Measurements from ENCODE around the gene SLC4A2. TPM values are rescaled to one million over a fixed set of nuclear protein-coding genes. Genes with fewer than 3 reads are reported as not detected.

SLC4A2 gene
- total and polyA plus RNA-seq, 9 donors = 41.0 to 78.1 (median 64.6) TPM

DNA sequence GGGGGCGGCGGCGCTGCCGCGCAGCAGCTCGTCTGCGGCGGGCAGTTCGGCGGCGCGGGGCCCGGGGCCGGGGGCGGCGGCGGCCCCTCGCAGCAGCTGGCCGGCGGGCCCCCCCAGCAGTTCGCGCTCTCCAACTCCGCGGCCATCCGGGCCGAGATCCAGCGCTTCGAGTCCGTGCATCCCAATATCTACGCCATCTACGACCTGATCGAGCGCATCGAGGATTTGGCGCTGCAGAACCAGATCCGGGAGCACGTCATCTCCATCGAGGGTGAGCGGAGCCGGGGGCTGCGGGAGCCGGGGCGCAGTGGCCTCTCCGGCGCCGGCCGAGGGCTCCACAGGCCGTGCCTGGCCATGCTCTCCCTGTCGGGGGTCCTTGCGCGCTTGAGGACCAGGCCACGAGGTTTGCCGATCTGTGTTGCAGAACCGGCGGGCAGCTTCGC lies 27.4 kb downstream of the SLC4A2 start:
- H3K36me3 ChIP-seq (ENCODE audit: control insufficient read depth, insufficient read depth, low read length) = peaks cover 11% of the 10 kb centered on the region
- H3K27ac ChIP-seq (ENCODE audit: low read length) = peak overlapping the region; percentile 90
- H3K9me3 ChIP-seq (replicated peaks; ENCODE audit: control insufficient read depth, low read depth, low read length) = no peaks in the 10 kb centered on the region
- peaks cover 69% of the 10 kb centered on the region for H3K4me1 ChIP-seq (ENCODE audit: control insufficient read depth, insufficient read depth, low read length)
- H3K27me3 ChIP-seq (ENCODE audit: control insufficient read depth, insufficient read depth, low read length) = no peaks in the 10 kb centered on the region
- H3K4me3 ChIP-seq (ENCODE audit: low read length) = peak overlapping the region; percentile 87
- peak; percentile 70 for DNase-seq
- under 1% methylated on average over 47 of the region's 56 CpGs for WGBS (ENCODE audit: insufficient coverage)

DNA sequence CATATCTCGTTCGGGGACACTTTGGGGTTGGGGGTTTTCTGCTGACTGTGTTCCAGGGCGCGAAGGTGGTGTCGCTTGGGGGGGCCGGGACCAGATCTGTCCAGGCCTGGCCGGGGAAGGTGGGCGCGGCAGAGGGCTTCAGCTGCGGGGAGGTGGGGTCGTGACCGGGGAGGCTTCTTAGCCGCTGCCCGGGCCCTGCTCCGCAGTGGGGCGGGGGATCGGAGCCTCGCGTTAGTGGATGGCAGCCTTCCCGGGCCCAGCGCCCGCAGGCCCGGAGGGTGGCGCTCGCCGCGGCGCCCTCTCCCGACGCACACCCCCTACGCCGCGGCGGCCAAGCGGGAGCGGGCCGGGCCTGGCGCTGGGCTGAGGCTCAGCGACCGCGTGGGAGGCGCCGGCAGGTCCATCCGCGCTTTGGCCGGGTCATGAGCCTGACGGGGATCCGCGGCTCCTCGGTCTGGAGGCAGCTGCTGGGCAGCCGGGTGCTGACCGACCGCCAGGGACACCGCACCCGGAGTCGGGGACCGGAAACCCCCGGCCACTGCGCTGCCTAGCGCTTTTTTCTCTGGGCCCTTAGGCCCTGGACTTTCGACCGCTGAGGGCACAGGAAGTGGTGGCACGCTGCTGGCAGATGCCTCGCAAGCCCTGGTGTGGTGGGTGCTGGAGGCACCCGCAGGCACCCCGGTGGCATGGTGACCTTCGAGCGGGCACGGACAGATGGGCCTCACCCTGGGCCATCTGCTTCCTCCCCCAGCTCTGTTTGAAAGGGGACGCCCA lies 28.0 kb downstream of the SLC4A2 start:
- Histone ChIP-seq H3K4me1 (ENCODE audit: control insufficient read depth, insufficient read depth, low read length) (peaks cover 66% of the 10 kb centered on the region), H3K4me3 (ENCODE audit: low read length) (peak overlapping the region; percentile 87), H3K27ac (ENCODE audit: low read length) (peak overlapping the region; percentile 91), H3K9me3 (replicated peaks; ENCODE audit: control insufficient read depth, low read depth, low read length) (no peaks in the 10 kb centered on the region), H3K27me3 (ENCODE audit: control insufficient read depth, insufficient read depth, low read length) (no peaks in the 10 kb centered on the region), H3K36me3 (ENCODE audit: control insufficient read depth, insufficient read depth, low read length) (peaks cover 17% of the 10 kb centered on the region)
- DNase-seq = peak; percentile 72
- WGBS (ENCODE audit: insufficient coverage) = 2% methylated on average over 66 of the region's 70 CpGs

DNA sequence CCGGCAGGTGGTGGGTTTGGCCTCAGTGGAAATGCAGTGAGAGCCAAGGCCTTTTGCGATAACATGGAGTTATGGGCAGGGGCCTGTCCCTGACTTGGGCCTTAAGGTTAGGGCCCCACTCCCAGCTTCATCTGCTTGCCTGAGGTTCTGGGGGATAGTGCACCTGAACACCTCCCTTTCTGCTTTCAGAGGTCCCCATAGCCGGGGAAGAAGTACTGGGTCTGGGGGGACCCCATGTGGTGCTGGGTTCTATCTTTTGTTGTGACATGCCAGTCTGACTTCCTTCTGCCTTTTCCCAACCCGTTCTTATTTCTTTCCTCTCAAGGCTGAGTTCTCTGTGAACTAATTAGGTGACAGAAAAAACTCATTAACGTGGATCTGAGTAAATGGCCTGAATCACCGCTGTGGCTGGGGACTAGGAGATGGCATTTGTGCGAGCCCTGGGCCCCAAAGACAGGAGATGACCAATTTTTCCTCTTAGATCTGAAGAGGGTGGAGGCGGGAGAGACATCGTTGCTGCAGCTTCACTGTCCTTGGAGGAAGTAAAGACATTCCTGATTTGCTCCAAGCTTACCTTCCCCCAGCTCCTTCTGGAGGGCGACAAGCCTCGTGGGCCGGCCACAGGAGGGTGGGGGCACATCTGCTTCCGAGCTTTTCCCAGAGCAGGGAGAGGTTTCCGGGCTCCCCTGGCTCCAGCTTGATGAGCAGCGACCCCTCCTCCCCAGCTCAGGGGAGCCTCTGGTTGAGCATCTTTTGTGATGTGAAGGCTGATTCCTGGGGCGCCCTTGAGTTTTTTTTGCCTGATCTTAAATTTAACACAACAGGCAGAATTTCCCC lies 28.8 kb downstream of the SLC4A2 start:
- Histone ChIP-seq H3K4me3 (ENCODE audit: low read length) (peak overlapping the region; percentile 87), H3K4me1 (ENCODE audit: control insufficient read depth, insufficient read depth, low read length) (peaks cover 61% of the 10 kb centered on the region), H3K36me3 (ENCODE audit: control insufficient read depth, insufficient read depth, low read length) (peaks cover 23% of the 10 kb centered on the region), H3K27me3 (ENCODE audit: control insufficient read depth, insufficient read depth, low read length) (no peaks in the 10 kb centered on the region), H3K9me3 (replicated peaks; ENCODE audit: control insufficient read depth, low read depth, low read length) (no peaks in the 10 kb centered on the region), H3K27ac (ENCODE audit: low read length) (peak overlapping the region; percentile 91)
- DNase-seq = no peak
- WGBS (ENCODE audit: insufficient coverage) = 16% methylated on average over 7 of the region's 16 CpGs

DNA sequence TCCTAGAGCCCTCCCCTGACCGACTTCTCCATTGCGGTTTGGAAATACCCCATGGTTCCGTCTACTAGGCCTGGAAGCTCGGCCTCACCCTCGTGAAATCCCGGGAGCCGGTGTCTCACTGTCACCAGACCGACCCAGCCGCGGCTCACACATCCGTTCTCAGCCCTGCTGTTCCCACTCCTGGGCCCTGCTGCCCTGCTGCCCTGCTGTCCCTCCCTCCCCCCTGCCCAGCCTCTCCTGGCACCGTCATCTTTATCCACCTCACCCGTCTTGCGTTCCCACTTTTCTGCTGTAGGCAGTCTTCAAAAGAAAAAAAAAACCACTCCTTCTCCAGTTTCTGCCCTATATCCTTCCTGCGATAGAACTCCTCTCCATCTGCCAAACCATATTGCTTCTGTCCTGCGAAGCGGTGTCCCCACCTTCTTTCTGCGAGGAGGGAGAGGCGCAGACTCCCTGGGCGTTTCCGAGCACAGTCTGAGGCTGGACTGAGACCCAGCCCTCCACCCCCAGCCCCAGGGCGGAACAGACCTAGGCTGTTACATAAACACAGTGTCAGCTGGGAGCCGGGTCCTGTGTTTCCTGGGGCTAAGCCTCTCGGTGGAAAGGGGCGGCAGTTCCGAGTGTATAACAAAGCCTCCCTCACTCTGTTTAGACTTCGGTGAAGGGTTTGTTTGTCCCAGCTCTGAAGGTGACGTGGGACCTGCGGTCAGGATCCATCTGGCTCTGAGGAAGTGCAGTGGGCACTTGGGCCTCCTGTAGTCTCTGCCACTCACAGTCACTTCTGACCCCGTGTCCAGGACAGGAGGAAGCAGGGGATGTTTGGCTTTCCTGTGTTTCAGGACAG lies 29.7 kb downstream of the SLC4A2 start:
- Histone ChIP-seq H3K27me3 (ENCODE audit: control insufficient read depth, insufficient read depth, low read length) (no peaks in the 10 kb centered on the region), H3K9me3 (replicated peaks; ENCODE audit: control insufficient read depth, low read depth, low read length) (no peaks in the 10 kb centered on the region), H3K4me3 (ENCODE audit: low read length) (peak overlapping the region; percentile 87), H3K27ac (ENCODE audit: low read length) (peak overlapping the region; percentile 91), H3K36me3 (ENCODE audit: control insufficient read depth, insufficient read depth, low read length) (peaks cover 32% of the 10 kb centered on the region), H3K4me1 (ENCODE audit: control insufficient read depth, insufficient read depth, low read length) (peaks cover 54% of the 10 kb centered on the region)
- peak; percentile 84 for DNase-seq
- 7% methylated on average over 23 of the region's 30 CpGs for WGBS (ENCODE audit: insufficient coverage)

DNA sequence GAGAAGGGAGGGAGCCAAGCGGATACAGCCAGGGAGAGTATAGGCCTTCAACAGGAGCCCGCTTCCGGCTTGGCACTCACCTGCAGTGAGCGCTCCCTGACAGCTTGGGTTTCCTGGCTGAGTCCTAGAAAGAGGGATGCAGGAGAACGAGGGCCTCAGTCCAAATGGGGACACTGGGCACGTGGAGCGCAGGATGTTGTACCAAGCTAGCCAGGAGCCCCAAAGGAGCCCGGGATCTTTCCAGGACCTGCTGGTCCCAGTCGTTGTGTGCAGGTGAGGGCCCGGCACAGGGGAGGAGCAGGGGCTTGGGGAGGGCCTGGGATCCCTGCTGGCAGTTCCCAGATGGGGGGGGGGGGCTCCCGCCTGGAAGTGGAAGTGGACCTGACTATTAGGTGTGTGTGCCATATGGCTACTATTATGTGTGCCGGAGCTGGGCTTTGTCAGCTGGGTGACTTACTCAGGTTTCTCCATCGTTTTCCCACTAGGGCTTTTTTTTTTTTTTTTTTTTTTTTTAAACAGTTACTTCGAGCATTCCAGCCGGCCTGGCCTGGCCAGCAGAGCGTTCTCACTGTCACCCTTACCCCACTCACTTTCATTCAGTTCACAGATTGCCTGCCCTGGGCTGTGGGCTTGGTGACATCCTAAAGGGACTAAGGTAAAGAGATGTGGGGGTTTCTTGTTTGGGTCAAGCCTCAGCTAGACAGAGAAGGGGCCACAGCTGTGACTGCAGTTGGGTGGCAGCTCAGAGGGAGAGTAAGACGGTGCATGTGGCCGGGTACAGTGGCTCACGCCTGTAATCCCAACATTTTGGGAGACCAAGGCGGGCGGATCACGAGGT lies 30.7 kb downstream of the SLC4A2 start:
- Histone ChIP-seq H3K36me3 (ENCODE audit: control insufficient read depth, insufficient read depth, low read length) (peaks cover 32% of the 10 kb centered on the region), H3K27ac (ENCODE audit: low read length) (peak overlapping the region; percentile 91), H3K27me3 (ENCODE audit: control insufficient read depth, insufficient read depth, low read length) (no peaks in the 10 kb centered on the region), H3K9me3 (replicated peaks; ENCODE audit: control insufficient read depth, low read depth, low read length) (no peaks in the 10 kb centered on the region), H3K4me1 (ENCODE audit: control insufficient read depth, insufficient read depth, low read length) (peaks cover 53% of the 10 kb centered on the region), H3K4me3 (ENCODE audit: low read length) (peak overlapping the region; percentile 87)
- 82% methylated on average over 9 of the region's 22 CpGs for WGBS (ENCODE audit: insufficient coverage)
- no peak for DNase-seq

DNA sequence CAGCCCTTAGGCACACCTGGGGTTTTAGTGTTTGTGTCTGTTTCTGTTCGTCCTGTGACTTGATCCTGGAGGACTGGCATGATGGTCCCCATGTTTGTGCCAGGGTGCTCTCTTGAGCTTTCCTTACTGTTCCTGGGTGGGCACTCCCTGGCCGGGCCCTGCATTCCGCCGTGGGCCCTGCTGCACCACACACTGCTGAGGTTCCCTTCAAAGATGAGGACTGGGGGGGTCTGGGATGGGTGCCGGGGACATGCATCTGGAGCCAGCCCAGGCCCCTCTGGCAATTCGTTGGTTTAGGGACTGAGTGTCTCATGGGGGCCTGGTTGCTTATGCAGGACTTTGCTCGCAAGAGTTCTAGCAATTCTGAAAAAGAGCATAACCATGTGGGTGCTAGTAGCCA lies 31.6 kb downstream of the SLC4A2 start:
- Histone ChIP-seq H3K27ac (ENCODE audit: low read length) (no peak overlapping the region), H3K4me1 (ENCODE audit: control insufficient read depth, insufficient read depth, low read length) (peaks cover 46% of the 10 kb centered on the region), H3K27me3 (ENCODE audit: control insufficient read depth, insufficient read depth, low read length) (no peaks in the 10 kb centered on the region), H3K9me3 (replicated peaks; ENCODE audit: control insufficient read depth, low read depth, low read length) (no peaks in the 10 kb centered on the region), H3K4me3 (ENCODE audit: low read length) (no peak overlapping the region), H3K36me3 (ENCODE audit: control insufficient read depth, insufficient read depth, low read length) (peaks cover 33% of the 10 kb centered on the region)
- WGBS (ENCODE audit: insufficient coverage) = 89% methylated on average over 5 of the region's 7 CpGs
- DNase-seq = no peak

DNA sequence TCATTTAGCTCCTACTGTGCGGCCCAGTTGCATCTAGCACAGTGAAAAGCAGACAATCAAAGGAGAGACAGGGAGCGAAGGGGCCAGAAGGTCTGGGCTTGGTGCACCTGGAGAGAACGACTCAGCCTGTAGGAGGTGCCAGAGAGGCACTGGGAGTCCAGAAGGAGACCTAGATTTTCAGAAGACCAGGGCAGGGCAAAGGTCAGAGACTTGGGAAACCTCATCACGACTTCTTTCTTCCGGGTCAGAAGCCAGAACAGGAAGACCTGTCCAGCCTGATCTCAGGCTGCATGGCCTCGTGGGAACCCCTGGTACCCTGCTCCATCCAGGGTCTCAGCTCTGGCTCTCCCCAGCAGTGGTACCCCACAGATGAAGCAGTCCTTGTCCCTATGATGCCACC lies 32.0 kb downstream of the SLC4A2 start:
- 55% methylated on average over 6 of the region's 6 CpGs for WGBS (ENCODE audit: insufficient coverage)
- Histone ChIP-seq H3K4me1 (ENCODE audit: control insufficient read depth, insufficient read depth, low read length) (peaks cover 46% of the 10 kb centered on the region), H3K9me3 (replicated peaks; ENCODE audit: control insufficient read depth, low read depth, low read length) (no peaks in the 10 kb centered on the region), H3K36me3 (ENCODE audit: control insufficient read depth, insufficient read depth, low read length) (peaks cover 35% of the 10 kb centered on the region), H3K4me3 (ENCODE audit: low read length) (no peak overlapping the region), H3K27me3 (ENCODE audit: control insufficient read depth, insufficient read depth, low read length) (no peaks in the 10 kb centered on the region), H3K27ac (ENCODE audit: low read length) (no peak overlapping the region)
- no peak for DNase-seq

DNA sequence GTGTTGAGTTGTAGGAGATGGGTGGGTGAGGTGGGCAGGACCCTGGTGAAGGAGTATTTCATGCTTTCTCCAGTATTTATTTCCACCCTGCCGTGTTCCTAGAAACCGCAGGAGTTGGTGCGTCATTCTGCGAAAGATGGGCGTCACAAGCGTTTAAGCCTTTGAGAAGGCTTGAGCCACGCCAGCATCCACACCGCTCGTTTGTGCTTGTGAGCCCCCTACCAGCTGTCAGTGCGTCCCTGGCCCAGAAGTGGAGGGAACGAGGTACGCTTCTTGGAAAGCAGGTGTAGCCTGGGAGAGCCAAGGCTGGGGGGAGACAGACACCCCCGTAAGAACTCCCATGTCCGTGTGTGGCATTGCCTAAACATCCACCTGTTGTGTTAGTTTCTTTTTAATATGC lies 32.6 kb downstream of the SLC4A2 start:
- Histone ChIP-seq H3K9me3 (replicated peaks; ENCODE audit: control insufficient read depth, low read depth, low read length) (no peaks in the 10 kb centered on the region), H3K4me1 (ENCODE audit: control insufficient read depth, insufficient read depth, low read length) (peaks cover 46% of the 10 kb centered on the region), H3K27ac (ENCODE audit: low read length) (no peak overlapping the region), H3K4me3 (ENCODE audit: low read length) (no peak overlapping the region), H3K36me3 (ENCODE audit: control insufficient read depth, insufficient read depth, low read length) (peaks cover 35% of the 10 kb centered on the region), H3K27me3 (ENCODE audit: control insufficient read depth, insufficient read depth, low read length) (no peaks in the 10 kb centered on the region)
- WGBS (ENCODE audit: insufficient coverage) = 86% methylated on average over 5 of the region's 14 CpGs
- DNase-seq = no peak

DNA sequence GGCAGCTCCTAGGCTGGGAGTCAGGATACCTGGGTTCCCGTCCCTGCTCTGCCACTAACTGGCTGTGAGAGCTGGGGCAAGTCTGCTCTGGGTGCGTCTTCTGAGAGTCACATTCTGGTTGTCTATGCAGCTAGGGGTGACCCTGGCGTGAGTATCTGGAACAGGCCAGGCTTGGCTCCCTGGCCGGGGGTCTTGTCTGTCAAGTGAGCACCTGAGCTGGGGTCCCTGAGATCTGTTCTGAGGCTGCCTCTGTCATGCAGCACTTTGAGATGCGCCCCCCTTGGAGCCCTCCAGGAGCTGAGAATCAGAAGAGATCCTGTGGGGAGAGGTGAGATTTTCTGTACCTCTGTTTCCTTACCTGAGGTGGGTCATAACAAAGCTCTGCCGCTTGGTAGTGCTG lies 34.4 kb downstream of the SLC4A2 start:
- Histone ChIP-seq H3K27ac (ENCODE audit: low read length) (no peak overlapping the region), H3K4me3 (ENCODE audit: low read length) (no peak overlapping the region), H3K36me3 (ENCODE audit: control insufficient read depth, insufficient read depth, low read length) (peaks cover 35% of the 10 kb centered on the region), H3K9me3 (replicated peaks; ENCODE audit: control insufficient read depth, low read depth, low read length) (no peaks in the 10 kb centered on the region), H3K27me3 (ENCODE audit: control insufficient read depth, insufficient read depth, low read length) (no peaks in the 10 kb centered on the region), H3K4me1 (ENCODE audit: control insufficient read depth, insufficient read depth, low read length) (peaks cover 36% of the 10 kb centered on the region)
- WGBS (ENCODE audit: insufficient coverage) = 86% methylated on average over 6 of the region's 6 CpGs
- DNase-seq = no peak

All from muscle of leg (tissue), 11 donors.